ENCODE results near the gene UTP3. TPM values are rescaled to one million over a fixed set of nuclear protein-coding genes. Genes with fewer than 3 reads are reported as not detected.
A peak's percentile ranks its signal among the peaks of the same experiment; 100 is the strongest.
"Not testable (repeated sequence)": the region's sequence is repeated elsewhere in the genome, so short reads cannot be mapped to it uniquely, and the experiment has no call there.

UTP3 gene
- 14.8 TPM for total RNA-seq
- long read RNA-seq, partial matches to known transcripts, result 0 of 1 reads
- long read RNA-seq, other reads (novel, unspliced or antisense), result 0 of 1 reads

DNA sequence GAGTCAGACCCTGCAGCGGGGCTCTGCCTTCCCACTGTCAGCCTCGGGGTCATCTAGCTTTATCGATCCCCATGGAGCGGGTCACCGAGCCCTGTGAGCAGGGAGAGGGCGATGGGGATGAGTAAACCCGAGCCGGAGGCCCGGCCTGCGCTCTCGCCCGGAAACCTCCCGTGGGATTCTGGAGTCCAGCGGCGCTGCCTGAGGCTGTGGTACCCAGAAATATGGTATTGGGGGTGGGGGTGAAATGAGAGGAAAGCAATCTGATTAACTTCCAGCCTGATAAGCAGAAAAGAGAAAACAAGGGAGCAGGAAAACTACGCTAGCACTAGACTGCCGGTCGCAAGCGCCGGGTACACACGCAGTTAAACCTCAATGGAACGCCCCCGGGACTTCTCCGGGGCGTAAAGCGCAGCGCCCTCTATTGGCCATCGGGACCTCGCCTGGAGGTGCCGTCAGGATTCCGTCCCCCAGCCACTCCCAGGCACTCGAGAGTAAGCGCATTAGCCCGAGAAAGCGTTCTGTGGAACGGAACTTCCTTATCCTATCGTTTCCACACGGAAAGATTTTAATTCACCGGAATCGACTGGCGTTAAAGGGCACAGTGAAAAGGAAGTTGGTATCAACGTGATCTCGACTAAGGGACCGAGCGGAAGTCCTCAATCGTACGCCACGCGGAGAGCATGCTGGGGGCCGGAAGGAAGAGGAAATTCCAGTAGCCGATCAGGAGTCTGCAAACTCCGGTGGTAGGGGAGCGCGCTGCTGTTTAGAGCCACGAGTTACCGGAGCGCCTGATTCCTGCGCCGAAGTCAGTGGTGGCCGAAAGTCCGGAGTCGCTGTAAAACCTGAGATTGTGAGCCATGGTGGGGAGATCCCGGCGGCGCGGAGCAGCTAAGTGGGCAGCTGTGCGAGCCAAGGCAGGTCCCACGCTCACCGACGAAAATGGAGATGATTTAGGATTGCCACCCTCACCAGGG, at the start of gene UTP3:
UTP3 (plus strand) TSS at position 712 of the 974 bp plus-strand sequence; CDS start at position 858, 146 bp downstream.
- intact Hi-C loops (cut with DNase I), result loop anchor here (1.0 to 2.0 kb wide), 3 partner anchors 16 to 215 kb away; partner anchors contain the start of genes GRSF1 and MOB1B
- peak; percentile 95 for DNase-seq (ENCODE audit: missing footprints)
- peak; percentile 98 for ATAC-seq

- intact Hi-C loops (cut with DNase I), result no loop called here
- ATAC-seq, result no peak
- DNase-seq (ENCODE audit: missing footprints), result no peak
Measured at GRCh38 chr4:70640192-70640591, 48.1 kb upstream of the UTP3 start.

- intact Hi-C loops (cut with DNase I), result loop anchor here (5.0 to 10.0 kb wide), 2 partner anchors 357 to 1064 kb away; no protein-coding TSS in a partner anchor
- not testable (repeated sequence) for DNase-seq (ENCODE audit: missing footprints); ATAC-seq
Measured at GRCh38 chr4:70650741-70651140, 37.6 kb upstream of the UTP3 start.

- peak; percentile 46 for ATAC-seq
- intact Hi-C loops (cut with DNase I), result loop anchor here (5.0 to 10.0 kb wide), 2 partner anchors 355 to 1063 kb away; no protein-coding TSS in a partner anchor
- DNase-seq (ENCODE audit: missing footprints), result no peak
Measured at GRCh38 chr4:70651864-70652506, 36.3 kb upstream of the UTP3 start.

DNA sequence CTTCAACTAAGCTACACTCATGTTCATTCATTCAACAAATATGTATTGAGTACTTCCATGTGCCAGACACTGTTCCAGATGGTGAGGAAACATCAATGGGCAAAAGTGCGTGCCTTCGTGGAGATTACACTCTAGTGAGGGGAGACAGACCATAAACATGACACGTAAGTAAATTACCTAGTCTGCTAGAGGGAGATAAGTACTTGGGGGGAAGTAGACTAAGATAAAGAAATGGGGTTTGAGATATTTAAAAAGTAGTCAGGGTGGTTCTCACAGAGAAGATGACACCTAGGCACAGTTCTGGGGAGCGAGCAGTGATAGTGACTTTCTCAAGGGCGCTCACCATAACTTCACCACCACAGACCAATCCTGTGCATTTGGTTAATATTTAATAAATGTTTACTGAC, 33.7 kb upstream of the UTP3 start:
- ATAC-seq (no peak), DNase-seq (ENCODE audit: missing footprints) (no peak)
- intact Hi-C loops (cut with DNase I), result loop anchor here (5.0 to 10.0 kb wide), 2 partner anchors 353 to 1060 kb away; no protein-coding TSS in a partner anchor

GRCh38 chr4:70657326-70657725, 31.0 kb upstream of the UTP3 start:
- ATAC-seq, result no peak
- intact Hi-C loops (cut with DNase I), result loop anchor here (10.0 kb wide), 1 partner anchor 1057 kb away; no protein-coding TSS in a partner anchor

DNA sequence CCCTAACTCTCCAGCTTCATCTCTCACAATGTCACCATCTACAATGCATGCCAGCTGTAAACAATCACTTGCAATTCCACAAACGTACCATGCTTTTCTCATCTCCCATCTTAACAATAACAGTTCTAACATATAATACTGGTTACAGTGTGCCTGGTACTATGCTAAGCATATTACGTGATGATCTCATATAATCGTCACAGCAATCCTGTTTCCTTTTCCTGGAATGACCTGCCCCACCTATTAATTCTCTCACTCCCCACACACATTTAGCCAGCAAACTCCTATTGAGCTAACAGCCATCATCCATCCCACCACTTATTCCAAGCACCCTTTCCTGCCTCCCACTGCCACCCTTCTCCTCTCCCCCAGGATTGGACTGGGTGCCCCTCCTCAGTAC, 29.9 kb upstream of the UTP3 start:
- intact Hi-C loops (cut with DNase I), result loop anchor here (10.0 kb wide), 1 partner anchor 1056 kb away; no protein-coding TSS in a partner anchor
- DNase-seq (ENCODE audit: missing footprints) (no peak), ATAC-seq (no peak)

More at GRCh38 chr4:70657326-70657725, 31.0 kb upstream of the UTP3 start:
- DNase-seq (ENCODE audit: missing footprints), result no peak

DNA sequence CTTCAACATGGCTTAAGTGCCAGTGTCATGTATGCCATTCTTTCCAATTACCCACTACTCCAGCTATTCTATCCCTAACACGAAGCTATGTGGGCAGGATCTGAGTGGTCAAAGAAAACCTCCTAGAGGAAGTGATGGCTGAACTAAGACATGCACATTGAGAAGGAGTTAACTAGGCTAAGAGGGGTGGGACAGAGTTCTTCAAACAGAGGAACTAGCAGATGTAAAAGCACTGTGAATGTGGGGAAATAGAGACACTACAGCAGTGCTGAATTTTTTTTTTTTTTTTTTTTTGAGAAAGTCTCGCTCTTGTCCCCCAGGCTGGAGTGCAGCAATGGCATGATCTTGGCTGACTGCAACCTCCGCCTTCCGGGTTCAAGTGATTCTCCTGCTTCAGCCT, 28.2 kb upstream of the UTP3 start:
- intact Hi-C loops (cut with DNase I), result no loop called here
- ATAC-seq (no peak), DNase-seq (ENCODE audit: missing footprints) (no peak)

GRCh38 chr4:70661309-70661922, 26.9 kb upstream of the UTP3 start:
- ATAC-seq; DNase-seq (ENCODE audit: missing footprints); intact Hi-C loops (cut with DNase I): not testable (repeated sequence)

GRCh38 chr4:70666369-70666768, 22.0 kb upstream of the UTP3 start, which contains the start of gene JCHAIN:
Gene JCHAIN (minus strand): TSS chr4:70666508. CDS start chr4:70666490, 18 bp downstream.
- DNase-seq (ENCODE audit: missing footprints), result no peak
- ATAC-seq, result no peak
- intact Hi-C loops (cut with DNase I), result no loop called here

- no peak for ATAC-seq
- DNase-seq (ENCODE audit: missing footprints), result no peak
- intact Hi-C loops (cut with DNase I), result no loop called here
Measured at GRCh38 chr4:70667740-70668535, 20.4 kb upstream of the UTP3 start.

DNA sequence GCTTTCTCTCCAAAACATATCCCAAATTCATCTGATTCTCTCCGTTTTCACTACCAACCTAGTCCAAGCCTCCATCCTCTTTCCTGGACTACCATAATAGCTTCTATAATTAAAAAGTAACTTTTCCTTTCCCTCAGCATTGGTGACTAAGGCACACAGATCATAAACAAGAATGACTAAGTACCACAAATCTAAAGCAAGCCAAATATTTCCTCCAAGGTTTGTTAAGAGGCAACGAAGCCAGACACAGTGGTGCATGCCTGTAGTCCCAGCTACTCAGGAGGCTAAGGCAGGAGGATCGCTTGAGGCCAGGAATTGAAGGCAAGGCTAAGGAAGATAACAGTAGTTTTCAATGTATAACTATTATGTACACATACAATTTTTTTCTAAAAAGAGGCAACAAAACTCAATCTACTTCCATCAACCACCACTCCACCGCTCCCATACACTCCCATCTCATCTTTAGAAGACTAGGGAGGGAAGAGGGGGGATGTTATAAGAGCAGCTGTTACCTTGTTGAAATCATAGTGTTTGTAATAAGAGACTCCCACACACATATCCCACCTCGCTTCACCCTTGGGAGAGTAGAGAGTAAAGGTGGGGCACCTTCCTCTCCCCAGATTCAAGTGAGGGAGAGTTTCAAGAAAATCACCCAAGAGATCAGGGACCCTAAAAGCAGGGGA, 17.9 kb upstream of the UTP3 start:
- no peak for ATAC-seq
- intact Hi-C loops (cut with DNase I), result no loop called here
- DNase-seq (ENCODE audit: missing footprints), result no peak

GRCh38 chr4:70671091-70671490, 17.2 kb upstream of the UTP3 start:
- intact Hi-C loops (cut with DNase I), result no loop called here
- ATAC-seq, result no peak
- no peak for DNase-seq (ENCODE audit: missing footprints)

DNA sequence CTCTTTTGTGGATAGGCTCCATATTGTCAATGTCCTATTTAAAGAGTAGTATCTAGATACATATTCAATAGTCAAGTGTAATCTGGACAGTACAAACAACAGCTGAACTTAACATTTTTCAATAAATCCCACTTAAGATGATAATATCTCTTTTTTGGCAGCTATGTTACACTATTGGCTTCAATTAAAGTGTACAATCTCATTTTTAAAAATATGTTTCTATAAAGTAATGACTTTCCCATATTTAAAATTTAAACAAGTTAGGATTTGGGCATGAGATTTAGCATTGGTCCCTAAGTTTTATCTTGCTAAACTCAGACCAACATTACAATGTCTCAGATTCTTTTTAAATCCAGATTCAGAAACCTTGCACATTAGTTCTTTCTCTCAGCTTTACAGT, 14.1 kb upstream of the UTP3 start:
- no peak for DNase-seq (ENCODE audit: missing footprints)
- ATAC-seq, result no peak
- intact Hi-C loops (cut with DNase I), result no loop called here

DNA sequence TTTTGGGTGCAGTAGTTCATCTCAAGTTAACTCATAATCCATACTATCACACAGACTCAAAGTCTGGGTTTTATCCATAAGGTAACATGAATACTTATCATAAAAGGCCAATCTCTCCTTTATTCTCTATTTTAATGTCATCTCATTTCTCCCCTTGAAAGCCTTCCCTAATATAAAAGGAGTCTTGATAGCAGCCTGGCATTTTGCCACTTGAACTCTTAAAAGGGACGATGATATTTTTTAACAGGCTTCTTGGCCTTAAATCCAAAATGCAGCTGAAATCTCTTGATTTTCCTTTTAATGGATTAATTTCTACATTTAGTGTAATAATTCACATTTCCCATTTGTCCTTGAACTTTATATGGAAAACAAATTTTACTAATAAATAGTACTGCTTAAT, 13.6 kb upstream of the UTP3 start:
- intact Hi-C loops (cut with DNase I), result no loop called here
- ATAC-seq, result no peak
- DNase-seq (ENCODE audit: missing footprints), result no peak

DNA sequence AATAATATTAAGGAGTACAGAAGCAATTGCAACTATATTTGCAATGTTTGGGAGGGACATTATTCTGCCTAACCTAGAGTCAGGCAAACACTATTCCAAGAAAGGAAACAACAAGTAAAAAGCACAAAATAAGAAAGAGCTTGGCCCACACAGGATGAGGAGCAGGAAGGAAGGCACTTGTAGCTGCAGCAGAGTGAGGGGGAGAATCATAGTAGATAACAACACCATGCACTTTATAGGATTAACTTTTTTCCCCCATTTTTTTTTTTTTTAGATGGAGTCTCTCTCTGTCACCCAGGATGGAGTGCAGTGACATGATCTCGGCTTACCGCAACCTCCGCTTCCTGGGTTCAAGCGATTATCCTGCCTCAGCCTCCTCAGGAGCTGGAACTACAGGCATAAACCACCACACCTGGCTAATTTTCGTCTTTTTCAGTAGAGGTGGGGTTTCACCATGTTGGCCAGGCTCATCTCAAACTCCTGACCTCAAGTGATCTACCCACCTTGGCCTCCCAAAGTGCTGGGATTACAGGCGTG, 11.7 kb upstream of the UTP3 start:
- no peak for ATAC-seq
- intact Hi-C loops (cut with DNase I), result no loop called here
- DNase-seq (ENCODE audit: missing footprints), result no peak

GRCh38 chr4:70678383-70678999, 9.8 kb upstream of the UTP3 start:
- ATAC-seq (no peak), DNase-seq (ENCODE audit: missing footprints) (no peak)
- intact Hi-C loops (cut with DNase I), result no loop called here
